Activated naive CD8-positive, alpha-beta T cell (primary cell): Measurements from ENCODE around the gene TMEM17.
"Not testable (repeated sequence)": the region's sequence is repeated elsewhere in the genome, so short reads cannot be mapped to it uniquely, and the experiment has no call there.

Experiments
- H3K27ac Mint-ChIP-seq: one replicate; pipeline ENCODE4 v1.8.0; 2021; ENCODE audit warnings: mixed read lengths
- H3K27me3 Mint-ChIP-seq: one replicate; pipeline ENCODE4 v1.8.0; 2021; ENCODE audit warnings: mixed read lengths
- H3K36me3 Mint-ChIP-seq: one replicate; pipeline ENCODE4 v1.8.0; 2021; ENCODE audit warnings: mixed read lengths
- H3K4me1 Mint-ChIP-seq: one replicate; pipeline ENCODE4 v1.8.0; 2021; ENCODE audit warnings: low read depth, mixed read lengths
- H3K4me3 Mint-ChIP-seq: one replicate; pipeline ENCODE4 v1.8.0; 2021; ENCODE audit warnings: mild to moderate bottlenecking, mixed read lengths
- H3K9me3 Mint-ChIP-seq: one replicate; pipeline ENCODE4 v1.8.0; 2021; ENCODE audit warnings: low read depth, mixed read lengths

The TMEM17 gene

DNA sequence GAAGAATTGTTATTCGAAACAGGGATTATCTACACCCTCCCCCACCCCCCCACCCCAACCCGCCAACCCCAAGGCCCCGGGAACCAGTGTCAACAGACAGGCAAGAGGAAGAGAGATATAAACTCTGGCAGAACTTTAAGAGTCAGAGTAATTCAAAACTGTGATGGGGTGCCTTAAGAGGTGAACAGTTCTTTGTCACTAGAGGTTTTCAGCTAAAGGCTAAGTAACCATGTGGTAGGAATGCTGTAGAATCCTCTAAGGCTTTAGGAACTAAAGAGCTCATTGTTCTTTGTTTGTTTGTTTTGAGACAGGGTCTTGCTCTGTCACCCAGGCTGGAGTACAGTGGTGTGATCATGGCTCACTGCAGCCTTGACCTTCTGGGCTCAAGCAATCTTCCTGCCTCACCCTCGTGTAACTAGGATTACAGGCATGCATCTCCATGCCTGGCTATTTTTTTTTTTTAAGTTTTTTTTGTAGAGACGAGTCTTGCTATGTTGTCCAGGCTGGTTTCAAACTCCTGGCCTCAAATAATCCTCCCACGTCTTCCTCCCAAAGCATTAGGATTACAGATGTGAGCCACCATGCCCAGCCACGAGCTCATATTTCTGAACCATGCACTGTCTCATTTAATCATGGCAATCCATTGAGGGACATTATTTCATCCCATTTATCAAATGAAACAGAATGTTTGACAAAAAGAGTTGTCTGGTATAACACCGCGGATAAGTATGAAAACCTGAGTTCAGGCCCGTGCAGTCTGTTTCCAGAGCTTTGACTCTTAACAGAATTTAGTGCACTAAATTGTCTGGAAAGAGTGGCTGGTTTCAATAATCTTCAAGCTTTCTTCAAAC, 20.8 kb upstream of the TMEM17 start:
- Mint-ChIP-seq H3K4me3 (no peak overlapping the region), H3K36me3 (no peaks in the 10 kb centered on the region), H3K9me3 (no peaks in the 10 kb centered on the region), H3K27ac (no peak overlapping the region), H3K27me3 (peaks cover 14% of the 10 kb centered on the region), H3K4me1 (no peaks in the 10 kb centered on the region)

DNA sequence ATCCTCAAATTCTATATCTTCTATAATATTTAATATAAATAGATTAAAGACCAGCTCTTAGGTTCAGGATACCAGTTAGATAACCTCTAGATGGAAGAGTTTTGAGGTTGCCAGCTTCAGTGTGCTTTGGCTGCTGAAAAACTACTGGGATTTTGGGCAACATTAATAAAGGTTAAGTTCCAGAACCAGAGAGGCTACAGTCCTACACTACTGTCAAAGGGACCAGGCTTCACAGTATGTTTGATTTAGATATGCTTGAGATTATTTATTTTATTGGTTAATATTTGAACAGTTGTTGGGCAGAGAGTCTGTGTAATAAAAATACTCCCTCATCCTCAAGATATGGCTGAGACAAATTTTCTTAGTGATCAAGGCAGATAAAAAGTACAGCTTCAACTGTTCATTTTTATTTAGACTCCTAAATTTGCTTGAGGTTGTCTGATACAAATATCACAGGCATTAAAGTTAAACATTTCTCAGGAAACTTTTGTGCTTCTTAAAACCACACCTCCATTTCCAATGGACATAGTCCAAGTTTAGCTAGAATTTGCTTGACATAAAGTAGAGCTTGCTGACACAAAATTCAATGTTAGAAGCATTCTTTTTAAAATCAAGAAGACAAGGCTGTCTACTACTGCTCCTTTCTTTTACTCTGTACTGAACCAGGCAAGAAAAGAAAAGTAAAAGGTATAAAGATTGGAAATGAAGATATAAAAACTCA, 19.7 kb upstream of the TMEM17 start:
- no peaks in the 10 kb centered on the region for H3K4me1 Mint-ChIP-seq

DNA sequence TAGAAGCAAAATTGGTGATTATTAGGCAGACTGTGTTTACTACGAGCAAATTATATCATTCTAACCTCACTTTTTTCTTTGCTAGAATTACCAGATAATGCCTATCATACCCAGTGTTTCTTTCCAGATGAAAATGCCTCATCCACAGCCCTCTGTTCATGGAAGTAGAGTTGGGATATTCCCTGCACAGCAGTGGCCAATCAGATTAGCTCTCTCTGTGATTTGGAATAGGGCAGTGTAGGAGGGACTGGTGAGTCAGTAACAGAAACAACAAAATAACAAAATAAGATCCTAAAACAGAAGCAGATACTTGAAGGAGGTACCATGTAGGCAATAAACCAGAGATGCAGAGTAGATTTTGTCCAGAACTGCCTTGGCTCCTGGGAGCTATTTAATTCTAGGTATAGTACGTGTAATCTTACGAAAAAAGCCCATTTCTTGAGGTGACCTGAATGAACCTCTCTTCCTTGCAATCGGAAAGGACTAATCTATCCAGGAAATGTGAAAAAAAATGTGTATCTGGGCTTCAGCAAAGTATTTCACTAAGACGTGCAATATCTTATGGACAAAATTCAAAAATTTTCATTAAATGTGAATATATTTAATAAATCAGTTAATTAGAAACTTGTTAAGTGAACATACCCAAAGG, 18.4 kb upstream of the TMEM17 start:
- peaks cover 4% of the 10 kb centered on the region for H3K9me3 Mint-ChIP-seq
- H3K4me3 Mint-ChIP-seq, result no peak overlapping the region
- H3K36me3 Mint-ChIP-seq, result no peaks in the 10 kb centered on the region
- H3K27ac Mint-ChIP-seq, result no peak overlapping the region
- H3K4me1 Mint-ChIP-seq, result no peaks in the 10 kb centered on the region
- H3K27me3 Mint-ChIP-seq, result peaks cover 11% of the 10 kb centered on the region

More for the DNA sequence above, 19.7 kb upstream of the TMEM17 start:
- Mint-ChIP-seq H3K4me3 (no peak overlapping the region), H3K36me3 (no peaks in the 10 kb centered on the region), H3K9me3 (no peaks in the 10 kb centered on the region), H3K27me3 (peaks cover 10% of the 10 kb centered on the region), H3K27ac (no peak overlapping the region)

DNA sequence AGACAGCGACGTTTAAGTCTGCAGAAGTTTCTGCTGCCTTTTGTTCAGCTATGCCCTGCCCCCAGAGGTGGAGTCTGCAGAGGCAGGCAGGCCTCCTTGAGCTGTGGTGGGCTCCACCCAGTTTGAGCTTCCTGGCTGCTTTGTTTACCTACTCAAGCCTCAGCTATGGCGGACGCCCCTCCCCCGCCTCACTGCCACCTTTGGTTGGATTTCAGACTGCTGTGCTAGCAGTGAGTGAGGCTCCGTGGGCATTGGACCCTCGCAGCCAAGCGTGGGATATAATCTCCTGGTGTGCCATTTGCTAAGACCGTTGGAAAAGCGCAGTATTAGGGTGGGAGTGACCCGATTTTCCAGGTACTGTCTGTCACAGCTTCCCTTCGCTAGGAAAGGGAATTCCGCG, 15.1 kb upstream of the TMEM17 start:
- not testable (repeated sequence) for H3K4me3 Mint-ChIP-seq, H3K9me3 Mint-ChIP-seq, H3K36me3 Mint-ChIP-seq, H3K27ac Mint-ChIP-seq, H3K4me1 Mint-ChIP-seq
- peaks cover 11% of the 10 kb centered on the region for H3K27me3 Mint-ChIP-seq

DNA sequence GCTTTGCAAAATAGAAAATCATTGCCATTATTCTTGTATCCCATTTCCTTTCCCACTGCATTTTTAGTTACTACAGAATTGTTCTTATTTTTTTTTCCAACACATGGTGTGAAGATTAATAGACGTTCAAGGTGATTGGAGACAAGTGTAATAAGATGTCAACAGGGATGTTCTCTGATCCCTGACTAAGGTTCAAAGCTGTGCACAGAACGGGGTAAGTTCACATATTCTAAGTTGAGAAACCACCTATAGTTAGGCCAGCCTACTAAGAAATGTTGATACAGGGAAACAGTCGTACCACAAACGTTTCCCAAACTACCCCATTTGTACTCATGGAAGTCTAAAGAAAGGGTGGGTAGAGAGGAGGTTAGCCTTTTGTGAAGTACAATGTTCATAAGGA, 6.4 kb upstream of the TMEM17 start:
- Mint-ChIP-seq H3K36me3 (no peaks in the 10 kb centered on the region), H3K27ac (no peak overlapping the region), H3K4me1 (no peaks in the 10 kb centered on the region), H3K4me3 (no peak overlapping the region), H3K27me3 (peaks cover 18% of the 10 kb centered on the region), H3K9me3 (no peaks in the 10 kb centered on the region)

DNA sequence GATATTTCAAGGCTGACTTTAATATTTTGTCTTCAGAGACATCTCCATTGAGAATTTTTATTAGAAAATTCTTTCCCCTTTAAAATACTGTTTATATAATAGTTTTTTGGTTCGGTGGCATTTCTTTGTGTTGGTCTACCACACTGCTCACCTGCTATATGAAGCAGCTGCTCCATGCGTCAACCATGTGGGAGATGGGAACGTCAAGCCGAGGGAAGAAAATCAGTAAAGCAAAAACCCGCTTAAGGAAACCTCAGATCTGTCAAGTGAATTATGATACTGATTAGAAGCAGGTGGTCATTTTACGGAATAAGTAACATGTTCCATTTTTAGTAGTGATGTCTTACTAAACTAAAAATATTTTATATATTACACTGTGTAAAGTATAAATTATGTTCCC, 5.6 kb upstream of the TMEM17 start:
- Mint-ChIP-seq H3K4me1 (no peaks in the 10 kb centered on the region), H3K4me3 (no peak overlapping the region), H3K27ac (no peak overlapping the region), H3K36me3 (no peaks in the 10 kb centered on the region), H3K9me3 (no peaks in the 10 kb centered on the region), H3K27me3 (peaks cover 18% of the 10 kb centered on the region)

DNA sequence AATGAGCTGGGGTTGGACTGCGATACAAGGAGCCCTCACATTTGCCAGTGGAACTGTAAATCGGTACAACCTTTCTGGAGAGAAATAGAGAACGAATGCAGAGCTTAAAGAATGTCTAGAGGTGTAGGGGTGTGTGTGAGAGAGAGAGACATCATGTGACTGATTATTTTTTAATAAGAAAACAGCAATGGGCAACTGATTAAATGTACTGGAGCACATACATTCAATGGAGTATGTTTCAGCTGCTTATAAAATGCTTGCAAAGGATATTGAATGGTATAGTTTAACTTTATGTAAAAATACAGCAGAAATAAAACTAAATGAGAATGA, 391 bp upstream of the TMEM17 start:
- no peak overlapping the region for H3K27ac Mint-ChIP-seq
- H3K27me3 Mint-ChIP-seq, result peaks cover 20% of the 10 kb centered on the region
- no peaks in the 10 kb centered on the region for H3K36me3 Mint-ChIP-seq
- peak overlapping the region; percentile 87 for H3K4me3 Mint-ChIP-seq
- H3K4me1 Mint-ChIP-seq, result peaks cover 8% of the 10 kb centered on the region
- H3K9me3 Mint-ChIP-seq, result no peaks in the 10 kb centered on the region

DNA sequence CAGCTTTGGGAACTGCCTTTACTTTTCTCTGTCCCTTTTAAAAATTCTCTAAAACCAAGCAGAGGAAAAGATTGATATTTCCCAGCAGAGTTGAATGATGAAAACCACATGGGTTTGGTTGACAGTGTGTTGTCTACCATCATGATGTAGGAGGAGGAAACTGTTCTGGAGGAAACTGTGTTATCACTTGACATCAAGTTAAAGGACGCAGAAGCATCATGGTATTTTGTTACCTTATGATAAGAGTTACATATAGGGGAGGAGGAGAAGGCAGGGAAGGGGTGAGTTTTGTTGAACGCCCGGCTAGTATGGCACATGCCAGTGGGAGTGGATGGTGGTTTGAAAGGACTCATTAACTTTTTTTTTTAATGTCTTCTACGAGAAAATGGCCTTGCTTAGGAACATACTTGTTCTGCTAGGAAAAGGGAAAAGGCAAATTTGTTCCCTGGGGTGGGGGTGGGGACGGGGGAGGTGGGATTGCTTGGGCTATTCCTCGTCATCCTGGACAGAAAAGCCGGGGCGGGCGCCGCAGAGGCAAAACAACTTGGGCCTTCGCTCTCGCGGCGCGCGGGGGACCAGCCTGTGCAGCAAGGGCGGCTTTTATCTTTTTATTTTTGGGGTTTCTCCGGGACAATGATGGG, 766 bp downstream of the TMEM17 start:
- peaks cover 8% of the 10 kb centered on the region for H3K4me1 Mint-ChIP-seq
- H3K27ac Mint-ChIP-seq, result peak overlapping the region; percentile 42
- H3K4me3 Mint-ChIP-seq, result peak overlapping the region; percentile 87
- H3K27me3 Mint-ChIP-seq, result peaks cover 20% of the 10 kb centered on the region
- H3K9me3 Mint-ChIP-seq, result no peaks in the 10 kb centered on the region
- H3K36me3 Mint-ChIP-seq, result no peaks in the 10 kb centered on the region

DNA sequence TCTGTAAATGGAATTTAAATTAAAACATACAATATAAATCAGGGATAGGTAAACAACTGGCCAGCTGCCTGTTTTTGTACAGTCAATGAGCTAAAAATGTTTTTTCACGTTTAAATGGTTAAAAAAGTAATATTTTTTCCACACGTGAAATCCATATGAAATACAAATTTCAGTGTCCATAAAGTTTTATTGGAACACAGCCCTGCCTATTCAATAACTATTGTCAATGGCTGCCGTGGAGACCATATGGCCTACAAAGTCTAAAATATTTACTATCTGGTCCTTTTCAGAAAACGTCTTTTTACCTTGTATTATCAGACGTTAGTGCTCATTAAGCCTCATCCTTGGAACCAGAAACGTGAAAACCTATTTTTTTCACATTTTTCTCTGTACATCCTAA, 1.3 kb downstream of the TMEM17 start:
- H3K4me1 Mint-ChIP-seq, result peaks cover 8% of the 10 kb centered on the region
- peaks cover 20% of the 10 kb centered on the region for H3K27me3 Mint-ChIP-seq
- peak overlapping the region; percentile 87 for H3K4me3 Mint-ChIP-seq
- no peak overlapping the region for H3K27ac Mint-ChIP-seq
- H3K36me3 Mint-ChIP-seq, result no peaks in the 10 kb centered on the region
- no peaks in the 10 kb centered on the region for H3K9me3 Mint-ChIP-seq

DNA sequence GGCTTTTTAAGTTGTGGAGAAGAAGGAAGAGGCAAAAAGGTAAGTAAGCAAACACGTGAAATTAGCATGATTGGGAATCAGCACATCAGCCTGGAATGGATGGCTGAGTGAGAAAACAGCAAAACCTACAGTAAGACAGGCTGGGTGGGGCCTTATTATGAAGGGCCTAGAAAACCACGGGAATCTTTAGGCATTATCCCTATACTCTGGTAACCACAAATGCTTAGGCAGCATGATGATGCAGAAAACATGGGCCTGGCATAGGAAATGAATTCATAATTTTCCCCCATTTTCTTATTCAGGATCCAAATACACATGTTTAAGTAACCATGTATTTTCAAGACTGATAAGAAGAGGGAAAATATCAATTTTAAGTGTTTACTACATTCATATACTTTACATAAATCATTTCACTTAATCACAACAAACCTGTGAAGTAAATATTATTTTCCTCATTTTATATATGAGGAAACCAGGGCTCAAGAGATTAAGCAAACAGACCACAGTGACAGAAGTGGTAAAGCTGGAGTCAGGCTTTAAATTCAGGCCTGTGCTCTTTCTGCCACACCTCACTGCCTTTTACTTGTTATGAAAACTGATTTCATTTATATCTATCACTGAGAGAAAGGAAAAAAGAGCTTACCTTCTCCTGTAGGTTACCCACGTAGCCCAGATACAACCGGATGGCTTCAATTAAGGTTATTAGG, 4.0 kb downstream of the TMEM17 start:
- H3K4me1 Mint-ChIP-seq, result peaks cover 8% of the 10 kb centered on the region
- H3K36me3 Mint-ChIP-seq, result no peaks in the 10 kb centered on the region
- H3K27me3 Mint-ChIP-seq, result peaks cover 9% of the 10 kb centered on the region

DNA sequence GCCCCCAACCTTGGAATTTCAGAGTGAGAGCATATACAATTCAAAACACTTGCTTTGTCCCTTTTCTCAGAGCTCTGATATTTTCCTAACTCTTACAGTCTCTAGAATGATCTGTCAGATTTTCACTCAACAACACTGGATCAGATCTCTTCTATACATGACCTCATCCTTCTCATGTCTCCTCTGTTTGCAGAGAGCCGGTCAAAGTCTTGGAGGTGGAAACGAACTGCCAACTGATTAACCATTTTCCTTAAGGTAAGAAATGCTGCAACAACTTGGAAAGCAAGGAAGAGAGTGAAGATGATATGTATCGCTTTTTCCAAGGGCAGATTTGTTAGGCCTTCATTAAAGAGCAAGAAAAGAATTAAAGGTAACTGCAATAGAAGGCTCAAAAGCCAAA, 4.9 kb downstream of the TMEM17 start:
- no peaks in the 10 kb centered on the region for H3K9me3 Mint-ChIP-seq
- peaks cover 4% of the 10 kb centered on the region for H3K4me1 Mint-ChIP-seq
- H3K27ac Mint-ChIP-seq, result no peak overlapping the region
- H3K27me3 Mint-ChIP-seq, result peaks cover 5% of the 10 kb centered on the region
- no peaks in the 10 kb centered on the region for H3K36me3 Mint-ChIP-seq
- H3K4me3 Mint-ChIP-seq, result no peak overlapping the region

More for the DNA sequence above, 4.0 kb downstream of the TMEM17 start:
- no peaks in the 10 kb centered on the region for H3K9me3 Mint-ChIP-seq
- no peak overlapping the region for H3K4me3 Mint-ChIP-seq
- H3K27ac Mint-ChIP-seq, result no peak overlapping the region

DNA sequence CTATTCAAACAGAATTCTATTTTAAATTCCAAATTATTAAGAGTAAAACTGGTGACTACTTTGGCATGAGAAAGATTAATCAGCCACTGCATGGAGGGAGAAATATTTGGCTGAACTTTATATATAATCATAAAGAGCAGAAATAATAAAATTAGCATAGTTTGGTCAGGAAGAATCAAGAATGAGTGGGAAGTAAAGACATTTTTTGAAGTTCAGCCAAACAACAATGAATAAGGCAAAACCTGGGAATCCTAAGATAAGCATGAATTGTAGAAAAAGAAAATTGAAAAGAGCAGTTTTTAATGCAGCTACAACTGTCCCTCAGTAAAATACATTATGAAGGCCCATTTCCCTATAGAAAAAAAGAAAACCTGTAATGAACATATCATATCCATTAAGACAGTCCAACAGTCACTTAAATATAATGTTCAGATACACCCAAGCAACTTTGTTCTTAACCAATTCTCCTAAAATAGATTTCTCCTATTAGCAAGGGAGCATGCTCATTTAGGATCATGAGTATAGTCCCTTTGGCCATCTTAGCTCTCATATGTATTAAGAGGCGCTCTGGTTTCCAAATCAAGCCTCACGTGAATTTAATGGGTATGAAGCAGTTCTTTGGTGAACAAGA, 6.5 kb downstream of the TMEM17 start:
- peaks cover 1% of the 10 kb centered on the region for H3K27me3 Mint-ChIP-seq
- H3K27ac Mint-ChIP-seq, result no peak overlapping the region
- H3K9me3 Mint-ChIP-seq, result no peaks in the 10 kb centered on the region
- H3K4me1 Mint-ChIP-seq, result no peaks in the 10 kb centered on the region
- H3K4me3 Mint-ChIP-seq, result no peak overlapping the region
- no peaks in the 10 kb centered on the region for H3K36me3 Mint-ChIP-seq

DNA sequence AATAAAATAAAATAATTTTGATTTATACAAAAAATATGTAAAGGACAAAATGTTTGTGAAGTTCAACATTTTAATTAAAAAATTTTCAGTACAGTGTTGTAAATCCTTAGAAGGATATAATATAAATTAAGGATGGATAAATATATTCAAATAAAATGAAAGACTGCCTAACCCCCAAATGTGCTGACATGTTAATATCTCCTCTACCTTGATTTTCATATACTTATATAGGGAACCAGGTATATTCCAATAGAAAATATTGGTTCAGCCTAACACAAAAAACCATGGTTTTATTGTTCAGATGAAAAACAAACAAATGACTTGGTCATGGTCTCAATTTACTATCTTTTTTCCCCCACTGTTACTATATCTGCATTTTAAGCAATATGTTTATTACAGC, 7.3 kb downstream of the TMEM17 start:
- no peaks in the 10 kb centered on the region for H3K36me3 Mint-ChIP-seq
- H3K4me1 Mint-ChIP-seq, result no peaks in the 10 kb centered on the region
- H3K4me3 Mint-ChIP-seq, result no peak overlapping the region
- no peaks in the 10 kb centered on the region for H3K9me3 Mint-ChIP-seq
- H3K27me3 Mint-ChIP-seq, result no peaks in the 10 kb centered on the region
- no peak overlapping the region for H3K27ac Mint-ChIP-seq

DNA sequence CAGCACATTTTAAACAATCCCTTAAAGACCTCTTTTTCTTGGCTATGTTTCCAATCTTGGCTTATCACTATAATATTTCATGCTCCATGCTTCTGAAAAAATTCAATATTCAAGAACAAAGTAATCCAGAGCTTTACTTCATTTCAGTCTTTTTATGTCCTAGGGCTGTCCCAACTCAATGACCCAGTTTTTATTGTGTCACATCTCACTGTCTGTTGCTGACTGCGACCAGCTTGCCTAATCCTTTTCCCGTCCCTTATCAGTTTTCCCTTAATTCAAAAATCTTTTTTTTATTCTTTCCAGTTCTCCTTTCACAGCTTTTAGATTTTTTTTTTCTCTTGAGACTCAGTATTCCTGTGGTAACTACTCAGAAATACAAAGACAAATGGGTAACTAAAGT, 10.2 kb downstream of the TMEM17 start:
- H3K9me3 Mint-ChIP-seq, result no peaks in the 10 kb centered on the region
- no peaks in the 10 kb centered on the region for H3K36me3 Mint-ChIP-seq
- H3K4me1 Mint-ChIP-seq, result no peaks in the 10 kb centered on the region
- H3K4me3 Mint-ChIP-seq, result no peak overlapping the region
- peaks cover 1% of the 10 kb centered on the region for H3K27me3 Mint-ChIP-seq
- no peak overlapping the region for H3K27ac Mint-ChIP-seq
